RWPE1 (cell line): Measurements from ENCODE around the gene UTP11.

Source experiments
- CTCF ChIA-PET: fragments of 350-600 bp; sonication (Branson Sonifier 250); formaldehyde crosslinking; extraction: SDS; loops from one replicate; lab custom pipeline; 2021; lab: Yijun Ruan, JAX
- POLR2A ChIA-PET: fragments of 400-600 bp; formaldehyde crosslinking; extraction: SDS; loops from one replicate; lab custom pipeline; 2020; ENCODE audit warnings: antibody characterized with exemption; ENCODE audit not compliant: low non-redundant PET; lab: Yijun Ruan, JAX
- DNase-seq: peaks from one replicate; pipeline ENCODE4 v3.0.0; 2012; ENCODE audit warnings: low spot score
- H3K27ac ChIP-seq: fragments of 450-650 bp; 2 replicates; pipeline ENCODE4 v1.5.1; 2017
- TF ChIP-seq, protein P1 (sequence below): fragments of 450-650 bp; conservative IDR thresholded peaks from 2 replicates; pipeline ENCODE4 v1.5.1; 2017; ENCODE audit warnings: low read depth, mild to moderate bottlenecking

Gene UTP11

DNA sequence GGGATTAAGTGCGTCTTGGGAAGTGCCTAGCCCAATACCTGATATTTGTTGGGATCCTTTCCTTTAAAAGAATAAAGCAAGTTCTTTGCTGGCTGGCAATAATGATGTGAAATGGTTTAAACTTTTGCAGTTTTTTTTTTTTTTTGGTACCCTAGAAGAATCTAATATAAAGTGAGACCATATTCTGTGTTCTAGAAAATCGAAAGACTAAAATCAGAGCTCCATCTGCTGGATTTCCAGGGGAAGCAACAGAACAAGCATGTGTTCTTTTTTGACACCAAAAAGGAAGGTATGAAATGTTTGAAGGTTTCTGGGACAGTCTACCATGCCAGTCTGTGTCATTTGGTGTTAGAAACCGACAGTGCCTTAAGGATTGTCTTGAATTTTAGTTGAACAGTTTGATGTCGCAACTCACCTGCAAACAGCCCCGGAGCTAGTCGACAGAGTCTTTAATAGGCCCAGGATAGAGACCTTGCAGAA, 6.4 kb downstream of the UTP11 start:
- no peak overlapping the region for H3K27ac ChIP-seq
- ChIA-PET CTCF (interaction anchor here (0.7 to 1.4 kb wide), 7 partner anchors 11 to 678 kb away, joined by 3 to 12 read pairs (median 3); partner anchors contain the start of gene SF3A3), POLR2A (no interaction called here)
- no peak for DNase-seq
- TF ChIP-seq, protein P1, sequence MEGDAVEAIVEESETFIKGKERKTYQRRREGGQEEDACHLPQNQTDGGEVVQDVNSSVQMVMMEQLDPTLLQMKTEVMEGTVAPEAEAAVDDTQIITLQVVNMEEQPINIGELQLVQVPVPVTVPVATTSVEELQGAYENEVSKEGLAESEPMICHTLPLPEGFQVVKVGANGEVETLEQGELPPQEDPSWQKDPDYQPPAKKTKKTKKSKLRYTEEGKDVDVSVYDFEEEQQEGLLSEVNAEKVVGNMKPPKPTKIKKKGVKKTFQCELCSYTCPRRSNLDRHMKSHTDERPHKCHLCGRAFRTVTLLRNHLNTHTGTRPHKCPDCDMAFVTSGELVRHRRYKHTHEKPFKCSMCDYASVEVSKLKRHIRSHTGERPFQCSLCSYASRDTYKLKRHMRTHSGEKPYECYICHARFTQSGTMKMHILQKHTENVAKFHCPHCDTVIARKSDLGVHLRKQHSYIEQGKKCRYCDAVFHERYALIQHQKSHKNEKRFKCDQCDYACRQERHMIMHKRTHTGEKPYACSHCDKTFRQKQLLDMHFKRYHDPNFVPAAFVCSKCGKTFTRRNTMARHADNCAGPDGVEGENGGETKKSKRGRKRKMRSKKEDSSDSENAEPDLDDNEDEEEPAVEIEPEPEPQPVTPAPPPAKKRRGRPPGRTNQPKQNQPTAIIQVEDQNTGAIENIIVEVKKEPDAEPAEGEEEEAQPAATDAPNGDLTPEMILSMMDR: peak; percentile 70

- CTCF ChIA-PET: no interaction called here
- no peak for DNase-seq
- H3K27ac ChIP-seq: no peak overlapping the region
- TF ChIP-seq, protein P1: no peak
- POLR2A ChIA-PET: no interaction called here
Observed at GRCh38 chr1:38020396-38020795, 7.9 kb downstream of the UTP11 start.

- no peak overlapping the region for H3K27ac ChIP-seq
- ChIA-PET POLR2A (no interaction called here), CTCF (interaction anchor here (0.6 kb wide), 1 partner anchor 366 kb away, joined by 9 read pairs; no protein-coding TSS in a partner anchor)
- TF ChIP-seq, protein P1: no peak
- DNase-seq: no peak
Observed at GRCh38 chr1:38021969-38022368, 9.4 kb downstream of the UTP11 start.

DNA sequence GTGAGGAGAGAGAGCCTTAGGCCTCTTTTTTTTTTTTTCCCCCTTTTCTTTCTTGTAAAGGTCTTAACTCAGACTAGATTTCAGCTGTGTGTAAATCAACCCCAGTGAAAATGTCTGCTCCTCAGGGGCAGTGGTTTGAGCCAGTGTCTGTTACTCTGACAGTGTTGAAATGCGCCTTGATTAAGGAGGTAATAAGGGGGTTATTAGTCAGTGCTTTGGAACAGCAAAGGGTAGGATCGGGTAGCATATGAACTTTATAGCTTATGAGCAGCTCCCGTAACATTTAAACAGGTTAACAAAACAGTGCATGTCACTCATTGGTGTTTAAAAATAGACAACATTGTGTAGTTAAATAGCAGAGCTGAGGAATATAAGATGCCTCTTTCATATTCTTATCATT, 10.3 kb downstream of the UTP11 start:
- POLR2A ChIA-PET: no interaction called here
- DNase-seq: no peak
- CTCF ChIA-PET: interaction anchor here (0.6 kb wide), 4 partner anchors 365 to 1089 kb away, joined by 3 to 9 read pairs (median 4); no protein-coding TSS in a partner anchor
- no peak overlapping the region for H3K27ac ChIP-seq
- TF ChIP-seq, protein P1: no peak

- TF ChIP-seq, protein P1: no peak
- ChIA-PET CTCF (interaction anchor here (0.6 to 4.0 kb wide), 2 partner anchors 408 to 810 kb away, joined by 7 to 28 read pairs; no protein-coding TSS in a partner anchor), POLR2A (no interaction called here)
- no peak for DNase-seq
- H3K27ac ChIP-seq: peak overlapping the region; percentile 92
Observed at GRCh38 chr1:38025233-38025632, 12.7 kb downstream of the UTP11 start.

- ChIA-PET CTCF (interaction anchor here (0.6 to 4.0 kb wide), 5 partner anchors 14 to 809 kb away, joined by 3 to 28 read pairs (median 5); no protein-coding TSS in a partner anchor), POLR2A (no interaction called here)
- TF ChIP-seq, protein P1: no peak
- no peak for DNase-seq
- H3K27ac ChIP-seq: peak overlapping the region; percentile 92
Observed at GRCh38 chr1:38025664-38026063, 13.1 kb downstream of the UTP11 start.
